PC-3 (cell line): ENCODE results near the gene DUSP6. TPM values are rescaled to one million over a fixed set of nuclear protein-coding genes. Genes with fewer than 3 reads are reported as not detected.

Experiments used
- ATAC-seq: fragments of 200-7000 bp; cut with Tn5 transposase; 2 replicates; pipeline ENCODE4 v1.9.1; 2020; ENCODE audit warnings: mild to moderate bottlenecking, moderate library complexity
- BruUV-seq: library from RNA; stranded (reverse); fragments of 400-500 nt; replicated peaks from 2 replicates; lab custom pipeline; 2021; lab: Mats Ljungman, UMichigan
- CTCF ChIA-PET: fragments of 300-600 bp; sonication (Branson Sonifier 250); formaldehyde crosslinking; loops from one replicate; lab custom pipeline; 2022; ENCODE audit warnings: antibody characterized with exemption; lab: Charles Lee
- POLR2A ChIA-PET: fragments of 300-600 bp; sonication (Branson Sonifier 250); formaldehyde crosslinking; loops from one replicate; lab custom pipeline; 2022; ENCODE audit warnings: antibody characterized with exemption; ENCODE audit not compliant: unreplicated experiment; lab: Charles Lee
- DNase-seq: peaks from one replicate; pipeline ENCODE4 v3.0.0-alpha.2; 2015
- H2AFZ ChIP-seq: fragments of 300-600 bp; sonication (generic); 2 replicates; pipeline ENCODE4 v1.6.0; 2016; ENCODE audit warnings: antibody characterized with exemption, low read length
- H3F3A ChIP-seq: fragments of 300-600 bp; sonication (generic); one replicate; pipeline ENCODE4 v1.6.0; 2017; ENCODE audit warnings: antibody characterized with exemption, low read length, control low read depth, mild to moderate bottlenecking; ENCODE audit not compliant: unreplicated experiment
- H3K27ac ChIP-seq: fragments of 300-600 bp; sonication (generic); 2 replicates; pipeline ENCODE4 v1.5.1; 2016; ENCODE audit warnings: mild to moderate bottlenecking, low read length
- H3K27me3 ChIP-seq: fragments of 300-600 bp; sonication (generic); 2 replicates; pipeline ENCODE4 v1.6.1; 2016; ENCODE audit warnings: low read length, mixed read lengths
- H3K36me3 ChIP-seq: fragments of 300-600 bp; sonication (generic); 2 replicates; pipeline ENCODE4 v1.6.1; 2016; ENCODE audit warnings: low read depth, mixed run types, low read length, mixed read lengths
- H3K4me1 ChIP-seq: fragments of 300-600 bp; sonication (generic); 2 replicates; pipeline ENCODE4 v1.5.1; 2016; ENCODE audit warnings: low read length; ENCODE audit not compliant: insufficient read depth
- H3K4me2 ChIP-seq: fragments of 300-600 bp; sonication (generic); 2 replicates; pipeline ENCODE4 v1.6.0; 2016; ENCODE audit warnings: low read length
- H3K4me3 ChIP-seq: fragments of 300-600 bp; sonication (generic); 2 replicates; pipeline ENCODE4 v1.5.1; 2016; ENCODE audit warnings: mild to moderate bottlenecking, low read length, mixed read lengths
- H3K79me2 ChIP-seq: fragments of 300-600 bp; sonication (generic); 2 replicates; pipeline ENCODE4 v1.6.1; 2017; ENCODE audit warnings: low read length, mixed read lengths
- H3K9ac ChIP-seq: fragments of 300-600 bp; sonication (generic); 2 replicates; pipeline ENCODE4 v1.6.0; 2016; ENCODE audit warnings: mild to moderate bottlenecking, low read length
- H3K9me2 ChIP-seq: fragments of 300-600 bp; sonication (generic); replicated peaks from 2 replicates; pipeline ENCODE4 v1.6.1; 2016; ENCODE audit warnings: mixed run types, low read length, mixed read lengths
- H3K9me3 ChIP-seq: fragments of 300-600 bp; sonication (generic); 2 replicates; pipeline ENCODE4 v1.6.1; 2016; ENCODE audit warnings: low read length, mixed read lengths
- H4K20me1 ChIP-seq: fragments of 300-600 bp; sonication (generic); 2 replicates; pipeline ENCODE4 v1.6.1; 2016; ENCODE audit warnings: low read length, mixed read lengths
- CTCF ChIP-seq: fragments of 300-600 bp; sonication (generic); conservative IDR thresholded peaks from 2 replicates; pipeline ENCODE4 v1.5.1; 2017; ENCODE audit warnings: antibody characterized with exemption, low read depth, mild to moderate bottlenecking, low read length
- EZH2 ChIP-seq: fragments of 300-600 bp; sonication (generic); IDR thresholded peaks from one replicate; pipeline ENCODE4 v1.6.1; 2017; ENCODE audit warnings: antibody characterized with exemption, mild to moderate bottlenecking, low read length; ENCODE audit not compliant: unreplicated experiment
- EZH2phosphoT487 ChIP-seq: fragments of 300-600 bp; sonication (generic); IDR thresholded peaks from 2 replicates; pipeline ENCODE4 v1.6.1; 2018; ENCODE audit warnings: mild to moderate bottlenecking, antibody characterized with exemption, low read length, borderline replicate concordance
- intact Hi-C: fragments of 100-400 bp; cut with micrococcal nuclease; formaldehyde crosslinking; loops from 2 replicates; pipeline ENCODE4 v1.9.0; 2023
- total RNA-seq: library from RNA; depleted of rRNA; stranded (reverse); fragments of >200 nt; gene quantifications from 2 replicates; pipeline ENCODE4 v1.2.3, GENCODE V29; 2014

Gene DUSP6
- total RNA-seq, 1 experiment from 2014 or later = 244 TPM

- no peaks in the 10 kb centered on the region for H3K27me3 ChIP-seq
- ChIA-PET CTCF (no interaction called here), POLR2A (no interaction called here)
- no peak overlapping the region for H3K4me2 ChIP-seq
- H3K27ac ChIP-seq = no peak overlapping the region
- no peak overlapping the region for H2AFZ ChIP-seq
- H3K4me1 ChIP-seq = no peaks in the 10 kb centered on the region
- H3K79me2 ChIP-seq = no peaks in the 10 kb centered on the region
- H3K9me2 ChIP-seq = no peaks in the 10 kb centered on the region
- H3K9ac ChIP-seq = no peak overlapping the region
- no peak overlapping the region for H3K4me3 ChIP-seq
- no peaks in the 10 kb centered on the region for H3K9me3 ChIP-seq
- DNase-seq (no peak), ATAC-seq (no peak)
- no peak for TF ChIP-seq CTCF
- no TSS peak for BruUV-seq
- no peaks in the 10 kb centered on the region for H3K36me3 ChIP-seq
- intact Hi-C loops = no loop called here
- H4K20me1 ChIP-seq = no peaks in the 10 kb centered on the region
- no peaks in the 10 kb centered on the region for H3F3A ChIP-seq
Observed at GRCh38 chr12:89311703-89312293, 40.5 kb downstream of the DUSP6 start.

GRCh38 chr12:89309815-89310214, 42.5 kb downstream of the DUSP6 start:
- no TSS peak for BruUV-seq
- H3K36me3 ChIP-seq = no peaks in the 10 kb centered on the region
- H3K4me2 ChIP-seq = no peak overlapping the region
- H3K9ac ChIP-seq = no peak overlapping the region
- no peak overlapping the region for H3K27ac ChIP-seq
- no peaks in the 10 kb centered on the region for H3K4me1 ChIP-seq
- no peak for DNase-seq
- H3K27me3 ChIP-seq = no peaks in the 10 kb centered on the region
- no peaks in the 10 kb centered on the region for H3K9me3 ChIP-seq
- no peaks in the 10 kb centered on the region for H4K20me1 ChIP-seq
- ChIA-PET POLR2A (no interaction called here), CTCF (no interaction called here)
- no peaks in the 10 kb centered on the region for H3K79me2 ChIP-seq
- H2AFZ ChIP-seq = no peak overlapping the region
- no peaks in the 10 kb centered on the region for H3F3A ChIP-seq
- H3K9me2 ChIP-seq = no peaks in the 10 kb centered on the region
- no peak for ATAC-seq
- intact Hi-C loops = no loop called here
- no peak overlapping the region for H3K4me3 ChIP-seq
- TF ChIP-seq CTCF (no peak), EZH2 (no peak), EZH2phosphoT487 (no peak)

DNA sequence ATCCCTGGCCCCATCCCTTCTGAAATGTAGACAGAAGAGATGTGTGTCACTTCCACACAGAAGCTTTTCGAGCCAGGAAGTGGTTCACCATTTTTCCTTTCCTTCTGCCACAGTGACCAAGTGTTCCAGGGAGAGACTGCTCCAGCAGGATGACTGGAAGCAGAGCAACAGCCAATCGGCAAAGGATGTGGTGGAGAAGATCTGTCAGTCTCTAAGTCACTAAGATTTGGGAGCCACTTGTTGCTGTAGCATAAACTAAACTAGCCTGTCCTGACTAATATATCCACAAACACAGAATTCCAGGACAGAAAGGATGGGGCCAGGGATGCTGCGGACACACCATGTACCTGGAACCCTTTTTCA, 42.9 kb downstream of the DUSP6 start:
- no TSS peak for BruUV-seq
- Histone ChIP-seq H3K27ac (no peak overlapping the region), H3K4me1 (no peaks in the 10 kb centered on the region), H3K9me2 (no peaks in the 10 kb centered on the region), H2AFZ (no peak overlapping the region), H3K27me3 (no peaks in the 10 kb centered on the region), H3K9ac (no peak overlapping the region), H3F3A (no peaks in the 10 kb centered on the region), H3K9me3 (no peaks in the 10 kb centered on the region), H3K79me2 (no peaks in the 10 kb centered on the region), H3K36me3 (no peaks in the 10 kb centered on the region), H3K4me3 (no peak overlapping the region), H3K4me2 (no peak overlapping the region), H4K20me1 (no peaks in the 10 kb centered on the region)
- ATAC-seq (no peak), DNase-seq (no peak)
- CTCF ChIA-PET = no interaction called here
- intact Hi-C loops = no loop called here
- POLR2A ChIA-PET = no interaction called here
- TF ChIP-seq EZH2phosphoT487 (no peak), CTCF (no peak)
